A549 (cell line): Measurements from ENCODE around the gene LNPK.

ENCODE experiments used
- BHLHE40 ChIP-seq: IDR thresholded peaks from 2 replicates; pipeline ENCODE4 v1.6.1; 2012; ENCODE audit warnings: low read depth, low read length, inconsistent platforms
- CEBPB ChIP-seq, 2 experiments: fragments of >200 bp in 1 of 2; sonication (Bioruptor Twin) in 1 of 2; formaldehyde crosslinking in 1 of 2; IDR thresholded peaks; 2 replicates each; pipeline ENCODE4 v1.6.1; 2012 to 2016
- CHD2 ChIP-seq: fragments of 150-350 bp; IDR thresholded peaks from 2 replicates; pipeline ENCODE4 v1.6.1; 2014; ENCODE audit warnings: low read length; ENCODE audit not compliant: partially characterized antibody
- CTCF ChIP-seq: fragments of >200 bp; sonication (Bioruptor Twin); formaldehyde crosslinking; IDR thresholded peaks from 3 replicates; pipeline ENCODE4 v1.5.1; 2016
- GATA3 ChIP-seq: IDR thresholded peaks from 2 replicates; pipeline ENCODE4 v1.6.1; 2012; ENCODE audit warnings: borderline replicate concordance
- HMGXB4 ChIP-seq: fragments of 250-450 bp; sonication (Bioruptor Pico); IDR thresholded peaks from 2 replicates; pipeline ENCODE4 v1.5.0; 2021; ENCODE audit warnings: mild to moderate bottlenecking, moderate library complexity, borderline replicate concordance
- RAD21 ChIP-seq, 2 experiments: fragments of >200 bp in 1 of 2; sonication (Bioruptor Twin) in 1 of 2; formaldehyde crosslinking in 1 of 2; IDR thresholded peaks in 1 of 2; conservative IDR thresholded peaks in 1 of 2; 2 replicates in 1 of 2; 3 replicates in 1 of 2; pipeline ENCODE4 v1.6.1; 2012 to 2018; ENCODE audit warnings: inconsistent platforms in 1 of 2

GRCh38 chr2:175887776-175888175 lies 114.3 kb downstream of the LNPK start:
- TF ChIP-seq GATA3: no peak
- no peak for TF ChIP-seq RAD21 (conservative IDR thresholded peaks at IDR 0.05 in 1 of 2, IDR thresholded peaks at IDR 0.05 in 1 of 2)
- no peak for TF ChIP-seq CTCF
- no peak for TF ChIP-seq CEBPB (IDR thresholded peaks at IDR 0.05)
- TF ChIP-seq BHLHE40: no peak
- TF ChIP-seq CHD2: no peak
- TF ChIP-seq HMGXB4 (CRISPR knock-in tag): no peak
